ENCODE measurements around the gene C11orf68.
A peak's percentile ranks its signal among the peaks of the same experiment; 100 is the strongest.

Gene C11orf68

GRCh38 chr11:65879617-65880016 is 39.2 kb downstream of the C11orf68 start, which contains the start of gene CTSW:
Gene CTSW, plus strand, starts transcription at chr11:65879837. Its CDS starts 18 bp downstream, at chr11:65879855.
- TF ChIP-seq CTCF (IDR thresholded peaks at IDR 0.05; ENCODE audit: insufficient read depth, low read length), result no peak
- no peak for TF ChIP-seq POLR2AphosphoS5 (IDR thresholded peaks at IDR 0.05; ENCODE audit: low read depth)
- TF ChIP-seq REST (IDR thresholded peaks at IDR 0.05; ENCODE audit: insufficient replicate concordance, low read depth), result no peak
- TF ChIP-seq GABPA (IDR thresholded peaks at IDR 0.05; ENCODE audit: low read depth), result no peak
- no peak for TF ChIP-seq SPI1 (IDR thresholded peaks at IDR 0.05; ENCODE audit: borderline replicate concordance, low read depth)
- Histone ChIP-seq H3K27me3 (ENCODE audit: insufficient read depth, poor library complexity, severe bottlenecking) (no peaks in the 10 kb centered on the region), H3K4me3 (replicated peaks; ENCODE audit: insufficient read depth, low read length) (no peak within 1 kb of the TSS), H3K27ac (replicated peaks) (no peak within 1 kb of the TSS)
- DNase-seq (ENCODE audit: low read depth in 1 of 2, low spot score in 1 of 2), result no peak

GRCh38 chr11:65873318-65874156 is 45.3 kb downstream of the C11orf68 start:
- Histone ChIP-seq H3K4me3 (replicated peaks; ENCODE audit: insufficient read depth, low read length) (peak overlapping the region; percentile 46), H3K27ac (replicated peaks) (peak overlapping the region; percentile 35), H3K27me3 (ENCODE audit: insufficient read depth, poor library complexity, severe bottlenecking) (no peaks in the 10 kb centered on the region)
- DNase-seq (ENCODE audit: low read depth in 1 of 2, low spot score in 1 of 2), result peak; percentile 88 to 93
- TF ChIP-seq GABPA (IDR thresholded peaks at IDR 0.05; ENCODE audit: low read depth), result no peak
- TF ChIP-seq POLR2AphosphoS5 (IDR thresholded peaks at IDR 0.05; ENCODE audit: low read depth), result peak; percentile 48; the same call in 1 of the 2 replicates

- no peak for TF ChIP-seq POLR2AphosphoS5 (IDR thresholded peaks at IDR 0.05; ENCODE audit: low read depth)
- TF ChIP-seq CTCF (IDR thresholded peaks at IDR 0.05; ENCODE audit: insufficient read depth, low read length), result no peak
- no peak for TF ChIP-seq GABPA (IDR thresholded peaks at IDR 0.05; ENCODE audit: low read depth)
- TF ChIP-seq SPI1 (IDR thresholded peaks at IDR 0.05; ENCODE audit: borderline replicate concordance, low read depth), result no peak
- no peak for TF ChIP-seq REST (IDR thresholded peaks at IDR 0.05; ENCODE audit: insufficient replicate concordance, low read depth)
- no peak for DNase-seq (ENCODE audit: low read depth in 1 of 2, low spot score in 1 of 2)
- H3K27me3 ChIP-seq (ENCODE audit: insufficient read depth, poor library complexity, severe bottlenecking), result no peaks in the 10 kb centered on the region
- H3K27ac ChIP-seq (replicated peaks), result peak within 1 kb of the TSS; percentile 35
- H3K4me3 ChIP-seq (replicated peaks; ENCODE audit: insufficient read depth, low read length), result peak within 1 kb of the TSS; percentile 46
Measured at GRCh38 chr11:65872586-65873317, 46.1 kb downstream of the C11orf68 start, which contains the start of gene EFEMP2. Gene EFEMP2, minus strand, starts transcription at chr11:65872800. Its CDS starts 446 bp downstream, at chr11:65872354.

Data from HL-60 (cell line).